Keratinocyte (primary cell): ENCODE data around the gene SPTBN4.
"Not testable (repeated sequence)": the region's sequence is repeated elsewhere in the genome, so short reads cannot be mapped to it uniquely, and the experiment has no call there.

Experiments used
- CTCF ChIP-seq, 3 experiments: IDR thresholded peaks in 1 of 3; conservative IDR thresholded peaks in 1 of 3; optimal IDR thresholded peaks in 1 of 3; 2 replicates in 2 of 3; 3 replicates in 1 of 3; pipeline versions ENCODE3 to v1.5.1; 2011; ENCODE audit warnings: low read length in 3 of 3, mild to moderate bottlenecking in 3 of 3, moderate library complexity in 2 of 3, control low read depth in 1 of 3, inconsistent platforms in 1 of 3; ENCODE audit not compliant: insufficient read depth in 2 of 3; ENCODE audit errors: extremely low read depth in 1 of 3
- EZH2 ChIP-seq: IDR thresholded peaks from one replicate; pipeline ENCODE4 v1.6.1; 2012; ENCODE audit warnings: inconsistent platforms, mild to moderate bottlenecking, low read length, moderate library complexity

DNA sequence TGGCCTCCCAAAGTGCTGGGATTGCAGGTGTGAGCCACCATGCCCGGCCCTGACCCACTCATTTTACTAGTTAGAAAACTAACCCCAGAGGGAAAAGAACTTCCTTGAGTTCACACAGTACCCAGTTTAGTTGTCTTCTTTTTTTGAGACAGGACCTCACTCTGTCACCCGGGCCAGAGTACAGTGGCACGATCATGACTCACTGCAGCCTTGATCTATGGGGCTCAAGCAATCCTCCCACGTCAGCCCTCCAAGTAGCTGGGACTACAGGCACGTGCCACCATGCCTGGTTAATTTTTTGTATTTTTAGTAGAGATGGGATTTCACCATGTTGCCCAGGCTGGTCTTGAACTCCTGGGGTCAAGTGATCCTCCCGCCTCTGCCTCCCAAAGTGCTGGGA lies 55.1 kb downstream of the SPTBN4 start:
- TF ChIP-seq CTCF (optimal IDR thresholded peaks at IDR 0.05 in 1 of 3, IDR thresholded peaks at IDR 0.05 in 1 of 3, conservative IDR thresholded peaks at IDR 0.05 in 1 of 3; ENCODE audit: extremely low read depth in 1 of 3, insufficient read depth in 2 of 3, low read length in 3 of 3); EZH2: not testable (repeated sequence)
